ENCODE data around the gene ICE2.
A peak's percentile ranks its signal among the peaks of the same experiment; 100 is the strongest.
"Not testable (repeated sequence)": the region's sequence is repeated elsewhere in the genome, so short reads cannot be mapped to it uniquely, and the experiment has no call there.

ICE2 gene

DNA sequence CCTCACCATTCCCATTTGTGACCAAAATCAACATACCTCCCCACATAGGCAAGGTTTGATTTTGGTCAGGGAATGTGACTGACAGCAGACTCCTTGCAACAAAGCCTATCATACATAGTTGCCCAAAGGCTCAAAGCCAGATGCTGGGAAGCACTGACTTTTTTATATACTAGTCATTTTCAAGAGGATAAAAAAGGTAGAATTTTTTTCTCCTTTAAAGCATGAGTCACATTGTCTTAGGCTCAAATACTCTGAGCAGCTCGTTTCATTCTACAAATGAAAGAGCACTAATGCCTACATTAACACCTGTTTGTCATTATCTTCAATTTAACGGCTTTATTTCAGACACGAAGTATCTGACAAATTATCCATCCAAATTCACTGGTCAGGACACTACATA, 36.2 kb downstream of the ICE2 start:
- DNase-seq (ENCODE audit: low spot score), result no peak

- DNase-seq (ENCODE audit: low spot score), result no peak
Observed at GRCh38 chr15:60442031-60442650, 36.8 kb downstream of the ICE2 start.

- DNase-seq (ENCODE audit: low spot score), result no peak
Observed at GRCh38 chr15:60441331-60441730, 37.6 kb downstream of the ICE2 start.

DNA sequence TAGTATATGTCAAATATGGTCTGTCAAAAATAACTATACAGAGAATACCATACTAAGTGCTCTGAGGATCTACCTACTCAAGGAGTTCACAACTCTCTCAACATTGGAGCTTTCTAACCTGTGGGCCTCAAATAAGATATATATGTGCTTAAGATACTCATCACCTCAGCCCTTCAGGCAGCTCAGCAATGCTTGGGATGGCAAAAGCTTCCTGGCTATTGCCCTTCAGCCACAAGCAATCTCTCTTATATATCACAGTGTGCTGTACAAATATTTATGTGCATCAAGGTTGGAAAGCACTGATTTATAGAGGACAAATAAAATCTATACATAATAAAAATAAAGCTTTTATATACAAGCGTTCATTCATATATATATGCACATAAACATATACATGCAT, 40.3 kb downstream of the ICE2 start:
- no peak for DNase-seq (ENCODE audit: low spot score)

- DNase-seq (ENCODE audit: low spot score), result no peak
Observed at GRCh38 chr15:60428935-60429334, 50.0 kb downstream of the ICE2 start.

- DNase-seq (ENCODE audit: low spot score), result no peak
Observed at GRCh38 chr15:60426870-60427508, 52.0 kb downstream of the ICE2 start.

DNA sequence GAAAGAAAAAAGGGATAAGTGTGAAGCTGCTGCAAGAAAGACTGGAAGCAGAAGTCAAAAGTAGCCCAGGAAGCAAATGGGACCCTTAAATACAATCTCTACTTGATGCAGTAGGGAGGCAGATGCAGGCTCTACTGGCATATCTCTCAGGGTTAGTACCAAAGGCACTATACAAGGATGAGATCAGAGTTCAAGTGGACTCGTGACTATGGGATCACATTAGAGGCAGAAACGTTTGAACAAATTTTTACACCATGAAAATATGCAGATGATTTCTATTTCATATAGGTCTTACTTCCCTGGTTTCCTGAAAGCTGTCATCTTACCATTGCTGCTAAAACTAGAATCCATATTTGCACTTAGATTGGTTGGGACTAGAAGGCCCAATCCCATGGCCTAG, 53.5 kb downstream of the ICE2 start:
- DNase-seq (ENCODE audit: low spot score), result no peak

DNA sequence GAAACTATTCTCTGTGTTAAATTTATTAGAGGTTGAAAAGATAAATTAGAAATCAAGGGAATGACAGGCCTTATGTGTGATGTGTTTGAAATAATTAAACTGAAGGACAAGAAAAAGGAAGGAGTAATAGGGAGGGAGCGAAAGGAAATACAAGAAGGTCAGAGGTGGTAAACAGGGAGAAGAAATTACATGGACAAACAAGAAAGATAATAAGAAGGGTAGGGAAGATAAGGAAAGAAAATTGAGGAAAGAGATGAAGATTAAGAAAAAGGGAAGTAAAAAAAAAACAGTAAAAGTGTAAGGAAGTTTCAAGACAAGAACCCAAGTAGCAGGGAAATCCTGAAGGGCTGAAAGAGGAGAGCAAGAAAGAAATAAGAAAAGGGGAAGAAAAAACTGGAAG, 54.9 kb downstream of the ICE2 start:
- no peak for DNase-seq (ENCODE audit: low spot score)

DNA sequence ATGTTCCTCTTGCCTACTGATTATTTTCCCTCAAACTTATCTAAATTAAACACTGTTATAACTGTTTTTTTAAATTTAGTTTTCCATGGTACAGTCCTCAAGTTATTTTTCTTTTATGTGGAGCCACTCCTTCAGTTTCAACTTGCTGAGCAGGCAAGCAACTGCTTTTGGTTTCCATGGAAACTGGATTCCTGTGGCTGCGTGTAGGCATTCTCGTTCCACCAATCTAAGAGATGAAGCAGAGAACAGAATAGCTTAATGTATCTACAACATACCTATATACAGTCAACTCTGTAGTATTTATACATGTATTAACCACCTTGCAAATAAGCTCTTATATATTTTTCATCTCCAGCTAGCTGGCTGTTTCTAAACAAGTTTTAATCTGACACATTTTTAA, 55.4 kb downstream of the ICE2 start:
- no peak for DNase-seq (ENCODE audit: low spot score)

GRCh38 chr15:60421544-60421943, 57.4 kb downstream of the ICE2 start:
- DNase-seq (ENCODE audit: low spot score), result no peak

DNA sequence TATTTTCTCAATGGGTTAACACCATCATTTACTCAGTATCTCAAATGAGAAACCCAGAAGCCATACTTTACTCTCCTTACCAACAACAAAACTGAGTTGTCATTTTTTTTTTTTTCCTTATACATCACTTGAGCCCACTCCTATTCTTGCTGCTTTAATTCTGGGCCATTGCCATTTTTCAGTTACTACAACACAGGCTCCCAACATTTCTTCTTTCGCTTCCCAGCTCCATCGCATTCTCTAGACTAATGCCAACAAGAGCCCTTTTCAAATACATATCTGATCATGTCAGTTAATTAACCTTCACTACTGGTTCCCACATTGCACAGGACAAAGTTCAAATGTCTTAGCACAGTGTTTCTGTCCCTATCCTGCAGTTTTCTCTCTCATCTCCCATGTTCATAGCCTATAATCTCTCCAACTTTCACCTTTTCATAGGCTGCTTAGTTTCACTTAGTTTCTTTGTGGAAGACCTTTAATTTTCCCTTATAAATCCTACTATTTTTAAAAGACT, 58.7 kb downstream of the ICE2 start:
- DNase-seq (ENCODE audit: low spot score), result no peak

DNA sequence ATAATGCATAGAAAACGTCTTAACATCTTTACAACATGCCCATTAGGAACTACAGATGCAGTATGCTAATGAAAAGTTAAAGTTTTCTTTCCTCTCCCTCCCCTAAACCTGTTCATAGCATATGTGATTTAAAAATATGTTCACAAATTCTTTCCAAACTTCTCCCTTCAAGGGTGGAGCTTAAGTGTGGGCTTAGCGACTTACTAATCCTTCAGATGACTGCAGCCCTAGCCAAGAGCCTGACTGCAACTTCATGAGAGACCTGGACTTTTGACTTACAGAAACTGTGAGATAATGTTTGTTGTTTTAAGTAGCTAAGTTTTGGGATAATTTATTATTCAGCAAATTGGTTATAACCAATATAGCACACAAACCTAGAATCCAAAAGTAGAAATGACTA, 59.2 kb downstream of the ICE2 start:
- no peak for DNase-seq (ENCODE audit: low spot score)

DNA sequence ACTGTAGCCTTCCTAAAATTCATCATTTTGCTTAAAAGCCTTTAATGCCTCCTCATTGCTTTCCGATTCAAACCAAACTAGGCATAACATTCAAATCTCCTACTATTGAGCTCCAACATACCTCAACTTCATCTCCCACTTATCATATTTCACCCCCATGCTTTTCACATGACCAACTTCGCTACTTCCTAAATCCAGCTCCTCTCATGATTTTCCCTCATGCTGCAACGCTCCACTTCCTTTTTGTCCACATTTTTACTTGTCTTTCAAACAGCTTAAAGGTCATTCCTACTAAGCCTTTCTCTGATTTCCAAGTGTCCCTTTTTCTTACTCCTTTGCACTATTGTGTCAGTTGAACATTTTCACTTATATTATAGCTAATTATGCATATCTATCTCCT, 60.8 kb downstream of the ICE2 start:
- no peak for DNase-seq (ENCODE audit: low spot score)

DNA sequence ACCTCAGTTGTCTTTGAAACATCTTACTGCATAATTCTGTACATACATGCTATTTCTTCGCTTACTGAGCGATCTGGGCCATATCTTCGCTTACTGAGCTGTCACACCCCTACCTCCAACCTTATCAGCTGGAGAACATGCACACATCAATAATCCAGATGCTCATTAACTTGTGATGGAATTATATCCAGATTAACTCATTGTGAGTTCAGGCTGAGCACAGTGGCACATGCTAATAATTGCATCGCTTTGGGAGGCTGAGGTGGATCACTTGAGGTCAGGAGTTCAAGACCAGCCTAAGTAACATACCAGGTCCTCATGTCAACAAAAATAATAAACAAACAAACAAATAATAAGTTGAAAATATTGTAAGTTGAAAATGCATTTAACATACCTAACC, 61.8 kb downstream of the ICE2 start:
- no peak for DNase-seq (ENCODE audit: low spot score)

GRCh38 chr15:60416484-60416883, 62.5 kb downstream of the ICE2 start:
- DNase-seq (ENCODE audit: low spot score), result no peak

GRCh38 chr15:60414016-60414682, 64.8 kb downstream of the ICE2 start:
- DNase-seq (ENCODE audit: low spot score), result no peak

DNA sequence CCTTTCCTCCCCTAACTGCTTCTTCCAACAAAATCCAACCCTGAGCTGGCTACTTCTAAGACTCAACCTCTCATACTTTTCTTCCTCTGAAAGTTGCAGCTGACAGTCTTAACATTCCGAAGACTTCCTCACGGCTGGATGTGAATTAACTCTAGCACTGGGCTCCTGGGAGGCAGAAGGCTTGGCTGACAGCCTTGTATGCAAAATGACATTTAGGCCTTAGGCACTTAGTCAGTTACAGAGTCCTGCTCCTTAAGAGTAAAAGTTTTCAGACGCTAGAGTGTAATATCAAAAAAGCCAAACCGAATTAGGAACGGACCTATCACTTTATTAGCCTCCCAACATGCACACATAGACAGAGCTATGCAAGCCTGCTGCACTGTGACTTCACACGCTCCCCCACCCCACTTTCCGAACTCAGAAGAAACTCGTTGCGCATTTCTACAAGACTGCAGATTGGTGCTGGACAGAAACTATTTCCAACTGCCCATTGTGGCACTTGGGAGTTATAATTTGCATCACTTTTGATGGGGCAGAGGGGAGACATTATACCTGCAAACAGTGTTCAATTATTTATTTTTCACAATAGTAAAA, 65.6 kb downstream of the ICE2 start:
- DNase-seq (ENCODE audit: low spot score), result no peak

DNA sequence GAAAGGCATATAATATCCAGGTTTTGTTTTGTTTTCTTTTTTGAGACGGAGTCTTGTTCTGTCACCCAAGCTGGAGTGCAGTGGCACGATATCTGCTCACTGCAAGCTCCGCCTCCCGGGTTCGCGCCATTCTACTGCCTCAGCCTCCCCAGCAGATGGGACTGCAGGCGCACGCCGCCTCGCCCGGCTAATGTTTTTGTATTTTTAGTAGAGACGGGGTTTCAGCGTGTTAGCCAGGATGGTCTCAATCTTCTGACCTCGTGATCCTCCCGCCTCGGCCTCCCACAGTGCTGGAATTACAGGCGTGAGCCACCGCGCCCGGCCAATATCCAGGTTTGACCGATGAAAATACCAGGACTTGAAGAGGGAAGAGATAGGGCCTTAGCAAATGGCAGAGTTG, 66.1 kb downstream of the ICE2 start:
- DNase-seq (ENCODE audit: low spot score), result not testable (repeated sequence)

DNA sequence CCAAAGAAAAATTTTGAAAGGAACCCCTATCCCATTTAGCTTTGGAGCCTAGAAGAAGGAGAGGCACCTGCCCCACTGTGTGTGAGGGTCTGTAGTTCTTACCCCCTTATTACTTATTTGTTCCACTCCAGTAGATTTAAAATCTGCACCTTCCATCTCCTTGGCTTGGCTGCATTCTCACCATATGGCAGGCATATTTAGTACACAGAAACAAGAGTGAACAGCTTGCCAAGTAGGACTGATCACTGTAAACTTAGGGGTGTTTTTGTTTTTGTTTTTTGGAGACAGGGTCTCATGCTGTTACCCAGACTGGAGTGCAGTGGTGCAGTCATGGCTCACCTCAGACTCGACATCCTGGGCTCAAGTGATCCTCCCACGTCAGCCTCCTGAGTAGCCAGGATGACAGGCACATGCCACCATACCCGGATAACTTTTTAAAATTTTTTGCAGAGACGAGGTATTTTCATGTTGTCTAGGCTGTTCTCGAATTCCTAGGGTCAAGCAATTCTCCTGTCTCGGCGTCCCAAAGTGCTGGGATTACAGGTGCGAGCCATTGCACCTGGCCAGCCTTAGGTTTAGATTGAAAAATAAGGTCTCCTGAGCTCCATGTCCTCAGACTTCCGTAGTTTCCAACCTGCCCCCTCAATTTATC, 67.0 kb downstream of the ICE2 start:
- no peak for DNase-seq (ENCODE audit: low spot score)

DNA sequence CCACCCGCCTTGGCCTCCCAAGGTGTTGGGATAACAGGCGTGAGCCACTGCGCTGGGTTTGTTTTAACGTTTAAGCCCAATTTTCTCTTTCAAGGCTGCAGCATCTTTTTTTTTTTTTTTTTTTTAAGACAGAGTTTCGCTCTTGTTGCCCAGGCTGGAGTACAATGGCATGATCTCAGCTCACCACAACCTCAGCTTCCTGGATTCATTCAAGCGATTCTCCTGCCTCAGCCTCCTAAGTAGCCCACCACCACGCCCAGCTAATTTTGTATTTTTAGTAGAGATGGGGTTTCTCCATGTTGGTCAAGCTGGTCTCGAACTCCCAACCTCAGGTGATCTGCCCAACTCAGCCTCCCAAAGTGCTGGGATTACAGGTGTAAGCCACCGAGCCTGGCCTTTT, 68.6 kb downstream of the ICE2 start:
- DNase-seq (ENCODE audit: low spot score), result not testable (repeated sequence)

DNA sequence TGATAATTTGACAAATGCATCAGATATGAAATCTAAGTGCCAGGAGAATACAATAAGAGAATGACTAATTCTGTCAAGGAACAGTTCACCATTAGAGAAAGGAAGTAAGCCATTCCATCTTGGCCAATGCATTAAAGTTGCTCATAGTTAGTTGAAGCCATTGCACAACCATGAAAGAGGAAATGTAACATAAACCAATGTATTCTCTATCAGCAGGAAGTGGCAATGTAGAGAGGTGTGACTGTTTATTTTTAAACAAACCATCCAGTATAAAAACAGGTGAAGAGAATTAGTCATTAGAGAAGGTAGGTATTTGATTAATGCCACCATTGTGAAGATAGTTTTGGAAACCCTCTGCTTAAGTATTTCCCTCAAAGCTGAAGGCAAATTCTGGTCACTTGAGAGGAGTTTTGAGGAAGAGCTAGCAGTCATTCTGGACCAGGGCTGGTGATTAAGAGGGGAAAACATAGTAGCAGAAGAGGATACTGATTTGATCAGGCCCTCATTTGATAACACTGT, 70.4 kb downstream of the ICE2 start:
- peak; percentile 27 for DNase-seq (ENCODE audit: low spot score)

DNA sequence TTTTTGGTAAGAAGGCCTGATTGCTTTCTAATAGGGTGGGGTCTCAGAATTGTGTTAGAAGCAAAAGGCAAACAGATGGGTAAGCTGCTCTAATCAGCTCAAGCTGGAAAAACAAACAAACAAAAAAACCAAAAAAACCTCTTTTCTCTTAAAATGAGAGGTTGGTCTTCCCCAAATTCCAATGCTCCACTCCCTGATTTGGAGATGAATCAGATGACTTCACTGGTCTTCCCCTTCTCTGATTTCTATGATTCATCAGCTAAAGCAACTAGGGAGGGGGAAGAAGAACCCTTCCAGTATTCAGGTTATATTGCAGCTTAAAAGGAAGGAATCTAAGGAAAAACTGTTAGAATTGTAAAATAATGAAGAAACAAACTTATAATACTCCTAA, 71.5 kb downstream of the ICE2 start:
- no peak for DNase-seq (ENCODE audit: low spot score)

Data from germinal center (tissue), 1 donor.